ENCODE data around the gene PDIK1L. TPM values are rescaled to one million over a fixed set of nuclear protein-coding genes. Genes with fewer than 3 reads are reported as not detected.

Gene PDIK1L
- total and polyA plus RNA-seq, 9 of the 15 experiments (the other 6 are each of a cell fraction or from before 2014, with no cell fraction given) = 12.8 to 30.2 (median 21.5) TPM

DNA sequence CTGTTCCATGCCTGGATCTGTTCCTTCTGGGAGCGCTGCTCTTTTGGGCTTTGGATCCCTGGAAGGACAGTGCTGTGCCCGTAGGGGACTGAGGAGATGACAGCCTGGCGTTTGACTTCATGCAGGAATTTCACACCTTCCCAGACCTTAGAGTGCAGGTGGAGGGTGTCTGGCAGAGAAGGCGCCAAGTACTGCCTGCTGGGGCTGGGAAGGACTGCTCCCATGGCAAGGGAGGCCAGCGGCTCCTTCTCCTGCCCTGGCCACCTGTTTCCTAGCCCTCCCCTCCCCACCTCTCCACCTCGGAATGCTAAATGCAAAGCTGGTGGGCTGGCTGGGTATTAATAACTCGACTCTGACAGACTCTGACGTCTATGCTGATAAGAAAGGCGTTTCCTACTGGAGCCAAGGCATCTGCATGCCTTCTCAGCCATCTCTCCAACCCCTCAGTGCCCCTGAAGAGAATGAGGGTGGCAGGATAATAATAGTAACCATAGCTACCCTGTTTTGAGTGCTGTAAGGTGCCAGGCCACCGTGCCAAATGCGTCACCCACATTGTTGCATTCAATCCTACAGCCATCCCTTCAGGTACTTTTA, 17.5 kb upstream of the PDIK1L start (continued):
- TF ChIP-seq HMGN3 (IDR thresholded peaks at IDR 0.05; ENCODE audit: borderline replicate concordance, extremely low read depth, insufficient read length, low read depth, low read length) = no peak
- TF ChIP-seq, protein P1, sequence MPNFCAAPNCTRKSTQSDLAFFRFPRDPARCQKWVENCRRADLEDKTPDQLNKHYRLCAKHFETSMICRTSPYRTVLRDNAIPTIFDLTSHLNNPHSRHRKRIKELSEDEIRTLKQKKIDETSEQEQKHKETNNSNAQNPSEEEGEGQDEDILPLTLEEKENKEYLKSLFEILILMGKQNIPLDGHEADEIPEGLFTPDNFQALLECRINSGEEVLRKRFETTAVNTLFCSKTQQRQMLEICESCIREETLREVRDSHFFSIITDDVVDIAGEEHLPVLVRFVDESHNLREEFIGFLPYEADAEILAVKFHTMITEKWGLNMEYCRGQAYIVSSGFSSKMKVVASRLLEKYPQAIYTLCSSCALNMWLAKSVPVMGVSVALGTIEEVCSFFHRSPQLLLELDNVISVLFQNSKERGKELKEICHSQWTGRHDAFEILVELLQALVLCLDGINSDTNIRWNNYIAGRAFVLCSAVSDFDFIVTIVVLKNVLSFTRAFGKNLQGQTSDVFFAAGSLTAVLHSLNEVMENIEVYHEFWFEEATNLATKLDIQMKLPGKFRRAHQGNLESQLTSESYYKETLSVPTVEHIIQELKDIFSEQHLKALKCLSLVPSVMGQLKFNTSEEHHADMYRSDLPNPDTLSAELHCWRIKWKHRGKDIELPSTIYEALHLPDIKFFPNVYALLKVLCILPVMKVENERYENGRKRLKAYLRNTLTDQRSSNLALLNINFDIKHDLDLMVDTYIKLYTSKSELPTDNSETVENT (CRISPR knock-in tag; IDR thresholded peaks at IDR 0.05) = 0 out of 2 replicates have a peak, but pooled peaks have one; percentile 16

DNA sequence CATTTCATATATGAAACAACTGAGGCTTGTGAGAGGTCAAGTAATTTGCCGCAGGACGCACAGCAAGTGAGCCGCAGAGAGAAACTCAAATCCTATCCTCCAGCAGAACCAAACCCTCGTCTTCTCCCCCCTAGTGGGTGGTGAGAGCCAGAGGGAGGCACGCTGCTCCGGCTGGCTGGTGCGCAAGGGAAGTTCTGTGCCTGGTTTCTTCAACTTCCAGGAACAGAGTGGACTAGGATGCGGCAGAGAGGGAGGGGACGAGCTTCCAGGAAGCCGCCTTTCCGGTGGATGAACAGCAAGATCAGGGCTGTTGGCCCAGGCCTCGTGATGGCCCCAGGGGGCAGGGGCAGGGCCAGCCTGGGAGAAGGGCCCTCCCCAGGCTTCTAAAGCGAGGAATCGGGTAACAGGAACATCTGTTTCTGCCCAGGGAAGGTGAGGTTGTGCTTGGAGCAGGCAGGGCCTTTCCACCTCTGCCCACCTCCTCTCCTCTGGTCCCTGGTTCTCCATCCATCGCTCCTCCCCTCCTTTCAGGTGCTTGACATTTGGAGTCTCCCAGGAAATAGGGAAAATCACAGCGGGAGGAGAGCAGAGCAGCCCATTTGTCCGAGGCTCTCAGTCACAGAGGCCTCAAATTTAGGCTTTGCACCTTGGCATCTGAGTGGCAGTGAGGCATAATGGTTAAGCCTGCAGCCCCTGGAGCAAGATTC, 16.8 kb upstream of the PDIK1L start:
- Histone ChIP-seq H2AFZ (ENCODE audit: low read depth, low read length) (peak overlapping the region; percentile 93), H3K9me1 (ENCODE audit: control insufficient read depth, insufficient read depth, low read length) (no peaks in the 10 kb centered on the region), H3K4me2 (ENCODE audit: insufficient read depth, low read length) (peak overlapping the region; percentile 50), H3K4me3 (no peak overlapping the region), H3K9me3 (replicated peaks; ENCODE audit: control insufficient read depth, insufficient read depth, low read depth, low read length) (no peaks in the 10 kb centered on the region), H4K20me1 (replicated peaks; ENCODE audit: control insufficient read depth, insufficient read depth, low read length) (no peaks in the 10 kb centered on the region), H3K4me1 (replicated peaks in 1 of 2; ENCODE audit: control insufficient read depth in 2 of 2, insufficient read depth in 2 of 2, low read length in 2 of 2) (peaks cover 20 to 45% of the 10 kb centered on the region in 2 experiments), H3K36me3 (ENCODE audit: control insufficient read depth, insufficient read depth, low read length) (no peaks in the 10 kb centered on the region), H3K27ac (ENCODE audit: extremely low read depth, low read depth, low read length) (peak overlapping the region; percentile 27; the same call in 2 of the 3 replicates), H3K27me3 (ENCODE audit: control insufficient read depth in 2 of 2, insufficient read depth in 2 of 2, low read length in 2 of 2) (no peaks in the 10 kb centered on the region), H3K9ac (ENCODE audit: insufficient read depth in 1 of 2, low read depth in 2 of 2, low read length in 2 of 2) (peak overlapping the region; percentile 41 to 79), H3K79me2 (ENCODE audit: control insufficient read depth, insufficient read depth, low read length) (no peaks in the 10 kb centered on the region)
- ATAC-seq = peak; percentile 72
- ChIA-PET POLR2A (interaction anchor here (0.5 to 1.7 kb wide), 12 partner anchors 10 to 617 kb away, joined by 3 to 5 read pairs (median 3); partner anchors contain the start of gene SH3BGRL3), CTCF (ENCODE audit: low intra/inter-chr PET ratio) (interaction anchor here (1.4 kb wide), 1 partner anchor 10 kb away, joined by 5 read pairs; no protein-coding TSS in a partner anchor)
- peak; percentile 71 for FAIRE-seq
- DNase-seq (ENCODE audit: extremely low read depth in 1 of 4, low spot score in 3 of 4) = peak; percentile 58 to 82 (median 65)
- in situ Hi-C loops (cut with MboI) (no loop called here), intact Hi-C loops (cut with micrococcal nuclease) (no loop called here)
- BruUV-seq (replicated peaks) = no TSS peak
- WGBS (ENCODE audit: insufficient coverage, low coverage, missing lambda C conversion rate) = 16% methylated on average over 17 of the region's 17 CpGs
- peak; percentile 8; the same call in 1 of the 2 replicates for TF ChIP-seq CEBPG (CRISPR knock-in tag; IDR thresholded peaks at IDR 0.05)
- no peak for TF ChIP-seq CEBPG (tag; conservative IDR thresholded peaks at IDR 0.05 in 1 of 2, IDR thresholded peaks at IDR 0.05 in 1 of 2)
- peak; percentile 51 for TF ChIP-seq ZFX (CRISPR knock-in tag; IDR thresholded peaks at IDR 0.05)
- TF ChIP-seq SPI1 (IDR thresholded peaks at IDR 0.05; ENCODE audit: borderline replicate concordance, low read depth, low read length) = 0 out of 2 replicates have a peak, but pooled peaks have one; percentile 16
- TF ChIP-seq HDAC8 (tag; IDR thresholded peaks at IDR 0.05) = 0 out of 2 replicates have a peak, but pooled peaks have one; percentile 16
- TF ChIP-seq ETV5 (CRISPR knock-in tag; IDR thresholded peaks at IDR 0.05; ENCODE audit: low read depth) = peak; percentile 90
- no peak for TF ChIP-seq FUS (optimal IDR thresholded peaks at IDR 0.05; ENCODE audit: low read depth, low read length)
- no peak for TF ChIP-seq ZNF232 (CRISPR knock-in tag; IDR thresholded peaks at IDR 0.05)
- peak; percentile 1; the same call in 1 of the 2 replicates for TF ChIP-seq JUN (IDR thresholded peaks at IDR 0.05; ENCODE audit: borderline replicate concordance, low read depth, low read length)
- no peak for TF ChIP-seq JUN (CRISPR knock-in tag; IDR thresholded peaks at IDR 0.05; ENCODE audit: borderline replicate concordance)
- TF ChIP-seq, protein P2, sequence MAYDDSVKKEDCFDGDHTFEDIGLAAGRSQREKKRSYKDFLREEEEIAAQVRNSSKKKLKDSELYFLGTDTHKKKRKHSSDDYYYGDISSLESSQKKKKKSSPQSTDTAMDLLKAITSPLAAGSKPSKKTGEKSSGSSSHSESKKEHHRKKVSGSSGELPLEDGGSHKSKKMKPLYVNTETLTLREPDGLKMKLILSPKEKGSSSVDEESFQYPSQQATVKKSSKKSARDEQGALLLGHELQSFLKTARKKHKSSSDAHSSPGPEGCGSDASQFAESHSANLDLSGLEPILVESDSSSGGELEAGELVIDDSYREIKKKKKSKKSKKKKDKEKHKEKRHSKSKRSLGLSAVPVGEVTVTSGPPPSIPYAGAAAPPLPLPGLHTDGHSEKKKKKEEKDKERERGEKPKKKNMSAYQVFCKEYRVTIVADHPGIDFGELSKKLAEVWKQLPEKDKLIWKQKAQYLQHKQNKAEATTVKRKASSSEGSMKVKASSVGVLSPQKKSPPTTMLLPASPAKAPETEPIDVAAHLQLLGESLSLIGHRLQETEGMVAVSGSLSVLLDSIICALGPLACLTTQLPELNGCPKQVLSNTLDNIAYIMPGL (CRISPR knock-in tag; IDR thresholded peaks at IDR 0.05) = 0 out of 2 replicates have a peak, but pooled peaks have one; percentile 40
- TF ChIP-seq EP400 (IDR thresholded peaks at IDR 0.05) = peak; percentile 47; the same call in 1 of the 2 replicates
